Neural cell (in vitro differentiated cells): ENCODE data around the gene RIPK1. TPM values are rescaled to one million over a fixed set of nuclear protein-coding genes. Genes with fewer than 3 reads are reported as not detected.

Experiments
- H2AFZ ChIP-seq: fragments of 200-600, 300-800 bp; sonication (generic), shearing (Covaris generic); 2 replicates; pipeline ENCODE4 v1.6.0; 2014; ENCODE audit warnings: low read depth, mild to moderate bottlenecking, antibody characterized with exemption, low read length, moderate library complexity
- H3F3A ChIP-seq: fragments of 200-600 bp; shearing (Covaris generic); 2 replicates; pipeline ENCODE4 v1.6.1; 2016; ENCODE audit warnings: mild to moderate bottlenecking, moderate library complexity, mixed read lengths, antibody characterized with exemption, low read length; ENCODE audit not compliant: insufficient read depth, poor library complexity, severe bottlenecking
- H3K27ac ChIP-seq: fragments of 200-600, 300-800 bp; sonication (generic), shearing (Covaris generic); 2 replicates; pipeline ENCODE4 v1.5.1; 2014; ENCODE audit warnings: mild to moderate bottlenecking, low read length, moderate library complexity
- H3K27me3 ChIP-seq: fragments of 300-800, 200-600 bp; sonication (generic), shearing (Covaris generic); 2 replicates; pipeline ENCODE4 v1.6.0; 2014; ENCODE audit warnings: mild to moderate bottlenecking, low read depth, low read length, moderate library complexity; ENCODE audit not compliant: insufficient read depth
- H3K36me3 ChIP-seq: fragments of 300-800, 200-600 bp; sonication (generic), shearing (Covaris generic); 2 replicates; pipeline ENCODE4 v1.5.1; 2014; ENCODE audit warnings: mild to moderate bottlenecking, antibody characterized with exemption, low read length, moderate library complexity; ENCODE audit not compliant: insufficient read depth
- H3K4me2 ChIP-seq: fragments of 300-800, 200-600 bp; sonication (generic), shearing (Covaris generic); 2 replicates; pipeline ENCODE4 v1.6.0; 2014; ENCODE audit warnings: mild to moderate bottlenecking, low read length
- H3K4me3 ChIP-seq: fragments of 300-800, 200-600 bp; sonication (generic), shearing (Covaris generic); 2 replicates; pipeline ENCODE4 v1.5.1; 2014; ENCODE audit warnings: mild to moderate bottlenecking, low read length, moderate library complexity
- H3K79me2 ChIP-seq: fragments of 200-600 bp; shearing (Covaris generic); replicated peaks from 2 replicates; pipeline ENCODE4 v1.6.0; 2014; ENCODE audit warnings: mild to moderate bottlenecking, low read length, moderate library complexity; ENCODE audit not compliant: insufficient read depth
- H3K9ac ChIP-seq: fragments of 300-800, 200-600 bp; sonication (generic), shearing (Covaris generic); 2 replicates; pipeline ENCODE4 v1.6.1; 2016; ENCODE audit warnings: mild to moderate bottlenecking, low read length, mixed read lengths
- H3K9me2 ChIP-seq: fragments of 200-600 bp; shearing (Covaris generic); 2 replicates; pipeline ENCODE4 v1.6.1; 2016; ENCODE audit warnings: mild to moderate bottlenecking, low read length, mixed read lengths; ENCODE audit not compliant: insufficient read depth
- H3K9me3 ChIP-seq: fragments of 200-600, 300-800 bp; sonication (generic), shearing (Covaris generic); 2 replicates; pipeline ENCODE4 v1.6.1; 2016; ENCODE audit warnings: mild to moderate bottlenecking, mixed run types, low read length, moderate library complexity, mixed read lengths
- H4K20me1 ChIP-seq: fragments of 200-600 bp; shearing (Covaris generic); 2 replicates; pipeline ENCODE4 v1.6.1; 2016; ENCODE audit warnings: mild to moderate bottlenecking, mixed run types; ENCODE audit not compliant: insufficient read depth
- EP300 ChIP-seq: fragments of 450-650 bp; conservative IDR thresholded peaks from 2 replicates; pipeline ENCODE4 v1.6.1; 2014; ENCODE audit warnings: antibody characterized with exemption, mild to moderate bottlenecking, moderate library complexity; ENCODE audit not compliant: poor library complexity, severe bottlenecking
- EZH2 ChIP-seq: fragments of 200-600, 300-800 bp; shearing (Covaris generic), sonication (generic); IDR thresholded peaks from 2 replicates; pipeline ENCODE4 v1.6.1; 2014; ENCODE audit warnings: antibody characterized with exemption, low read length, borderline replicate concordance, mild to moderate bottlenecking; ENCODE audit not compliant: insufficient read depth, poor library complexity, severe bottlenecking
- MXI1 ChIP-seq: fragments of 450-650 bp; conservative IDR thresholded peaks from 2 replicates; pipeline ENCODE4 v1.6.1; 2014; ENCODE audit warnings: antibody characterized with exemption, mild to moderate bottlenecking; ENCODE audit not compliant: poor library complexity, severe bottlenecking
- POLR2AphosphoS5 ChIP-seq: IDR thresholded peaks from 2 replicates; pipeline ENCODE4 v1.6.1; 2012
- RAD21 ChIP-seq: fragments of 450-650 bp; conservative IDR thresholded peaks from 2 replicates; pipeline ENCODE4 v1.6.1; 2014; ENCODE audit warnings: antibody characterized with exemption, mild to moderate bottlenecking, moderate library complexity
- SMC3 ChIP-seq: fragments of 450-650 bp; conservative IDR thresholded peaks from 2 replicates; pipeline ENCODE4 v1.6.1; 2014; ENCODE audit warnings: antibody characterized with exemption, mild to moderate bottlenecking, moderate library complexity; ENCODE audit not compliant: poor library complexity
- TAF1 ChIP-seq: IDR thresholded peaks from 2 replicates; pipeline ENCODE4 v1.6.1; 2012; ENCODE audit warnings: low read depth
- polyA plus RNA-seq: library from polyadenylated mRNA; depleted of rRNA; stranded (reverse); fragments of >200 nt; gene quantifications from 2 replicates; pipeline ENCODE4 v1.2.3, GENCODE V29; 2014
- TF ChIP-seq, protein P1 (sequence below): IDR thresholded peaks from 2 replicates; pipeline ENCODE4 v1.6.1; 2012; ENCODE audit warnings: borderline replicate concordance
- TF ChIP-seq, protein P2 (sequence below): fragments of 450-650 bp; IDR thresholded peaks from 2 replicates; pipeline ENCODE4 v1.5.1; 2014; ENCODE audit warnings: antibody characterized with exemption, mild to moderate bottlenecking, moderate library complexity; ENCODE audit not compliant: poor library complexity, severe bottlenecking

RIPK1 gene
- polyA plus RNA-seq, 1 donor from 2014 or later = 8.5 TPM

DNA sequence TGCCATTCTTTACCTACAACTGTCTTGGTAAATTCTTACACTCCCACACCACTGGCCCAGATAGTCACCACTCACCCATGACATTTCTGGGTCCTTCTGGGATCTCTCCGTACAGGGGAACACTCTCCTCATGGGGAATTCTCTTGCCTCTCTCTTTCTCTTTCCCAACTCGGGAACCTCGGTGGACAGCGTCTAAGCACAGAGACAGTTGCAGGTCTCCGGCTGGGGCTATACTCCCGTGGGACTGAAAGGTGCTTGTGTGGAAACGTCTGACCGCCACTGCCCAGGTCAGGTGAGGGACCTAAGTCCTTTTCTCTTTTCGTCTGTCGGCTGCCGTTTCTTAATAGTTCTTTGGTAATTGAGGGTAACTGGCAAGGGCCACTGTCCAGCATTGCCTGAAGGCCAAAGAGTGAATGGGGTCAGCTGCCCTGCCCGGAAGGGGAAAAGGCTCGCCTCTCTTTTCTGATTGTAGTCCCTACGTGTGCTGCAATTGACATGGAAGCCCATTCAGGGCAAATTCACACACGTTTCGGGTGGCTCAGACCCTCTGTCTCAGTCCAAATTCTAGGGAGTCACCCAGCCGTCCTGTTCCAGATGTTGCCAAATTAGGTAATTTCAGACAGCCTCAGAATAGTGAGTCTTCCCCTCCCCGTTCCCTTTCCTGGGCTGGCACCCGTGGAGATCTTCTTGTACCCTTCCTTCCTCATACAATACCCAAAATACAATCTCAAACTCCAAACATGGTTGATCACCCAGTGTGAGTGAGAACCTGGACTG, 31.2 kb upstream of the RIPK1 start:
- no peaks in the 10 kb centered on the region for H3F3A ChIP-seq
- H4K20me1 ChIP-seq = no peaks in the 10 kb centered on the region
- H3K79me2 ChIP-seq = no peaks in the 10 kb centered on the region
- no peak overlapping the region for H2AFZ ChIP-seq
- no peak for TF ChIP-seq POLR2AphosphoS5
- TF ChIP-seq RAD21 = no peak
- no peak for TF ChIP-seq EP300
- TF ChIP-seq, protein P1, sequence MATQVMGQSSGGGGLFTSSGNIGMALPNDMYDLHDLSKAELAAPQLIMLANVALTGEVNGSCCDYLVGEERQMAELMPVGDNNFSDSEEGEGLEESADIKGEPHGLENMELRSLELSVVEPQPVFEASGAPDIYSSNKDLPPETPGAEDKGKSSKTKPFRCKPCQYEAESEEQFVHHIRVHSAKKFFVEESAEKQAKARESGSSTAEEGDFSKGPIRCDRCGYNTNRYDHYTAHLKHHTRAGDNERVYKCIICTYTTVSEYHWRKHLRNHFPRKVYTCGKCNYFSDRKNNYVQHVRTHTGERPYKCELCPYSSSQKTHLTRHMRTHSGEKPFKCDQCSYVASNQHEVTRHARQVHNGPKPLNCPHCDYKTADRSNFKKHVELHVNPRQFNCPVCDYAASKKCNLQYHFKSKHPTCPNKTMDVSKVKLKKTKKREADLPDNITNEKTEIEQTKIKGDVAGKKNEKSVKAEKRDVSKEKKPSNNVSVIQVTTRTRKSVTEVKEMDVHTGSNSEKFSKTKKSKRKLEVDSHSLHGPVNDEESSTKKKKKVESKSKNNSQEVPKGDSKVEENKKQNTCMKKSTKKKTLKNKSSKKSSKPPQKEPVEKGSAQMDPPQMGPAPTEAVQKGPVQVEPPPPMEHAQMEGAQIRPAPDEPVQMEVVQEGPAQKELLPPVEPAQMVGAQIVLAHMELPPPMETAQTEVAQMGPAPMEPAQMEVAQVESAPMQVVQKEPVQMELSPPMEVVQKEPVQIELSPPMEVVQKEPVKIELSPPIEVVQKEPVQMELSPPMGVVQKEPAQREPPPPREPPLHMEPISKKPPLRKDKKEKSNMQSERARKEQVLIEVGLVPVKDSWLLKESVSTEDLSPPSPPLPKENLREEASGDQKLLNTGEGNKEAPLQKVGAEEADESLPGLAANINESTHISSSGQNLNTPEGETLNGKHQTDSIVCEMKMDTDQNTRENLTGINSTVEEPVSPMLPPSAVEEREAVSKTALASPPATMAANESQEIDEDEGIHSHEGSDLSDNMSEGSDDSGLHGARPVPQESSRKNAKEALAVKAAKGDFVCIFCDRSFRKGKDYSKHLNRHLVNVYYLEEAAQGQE = no peak
- TF ChIP-seq MXI1 = no peak
- TF ChIP-seq TAF1 = no peak
- no peak overlapping the region for H3K4me3 ChIP-seq
- H3K4me2 ChIP-seq = no peak overlapping the region
- no peaks in the 10 kb centered on the region for H3K9me3 ChIP-seq
- H3K27ac ChIP-seq = no peak overlapping the region
- no peak overlapping the region for H3K9ac ChIP-seq
- H3K36me3 ChIP-seq = no peaks in the 10 kb centered on the region
- H3K9me2 ChIP-seq = no peaks in the 10 kb centered on the region
- H3K27me3 ChIP-seq = no peaks in the 10 kb centered on the region

DNA sequence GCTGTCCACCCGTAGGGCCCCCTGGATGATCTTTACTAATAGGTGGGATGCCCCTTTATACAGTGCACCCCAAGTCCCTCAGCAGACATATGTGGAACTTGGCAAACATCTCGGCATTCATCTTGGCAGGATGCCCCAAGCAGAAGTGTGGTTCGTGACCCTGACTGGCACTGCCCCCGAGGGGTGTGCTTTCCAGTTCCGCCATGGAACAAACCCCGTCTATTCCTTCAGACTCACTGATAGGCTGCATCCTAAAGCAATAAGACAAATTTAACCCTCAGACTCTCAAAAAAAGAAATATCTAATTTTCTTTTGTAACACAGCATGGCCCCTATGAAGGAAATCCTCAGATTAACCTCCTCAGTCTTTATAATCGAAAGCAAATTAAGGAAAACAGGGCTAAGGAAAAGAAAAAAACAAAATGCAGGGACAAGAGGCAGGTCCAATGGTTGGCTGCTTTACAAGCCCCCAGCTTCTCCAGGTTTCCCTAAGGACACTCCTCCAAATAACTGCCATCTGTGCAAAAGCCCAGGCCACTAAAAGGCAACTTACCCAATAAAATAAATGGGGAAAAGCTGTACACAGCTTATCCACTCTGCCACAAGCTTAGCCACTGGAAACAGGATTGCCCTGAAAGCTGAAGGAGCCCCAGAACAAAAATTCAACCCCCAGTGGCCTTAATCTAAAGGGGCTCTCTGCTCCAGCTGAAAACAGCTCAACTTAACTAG, 30.5 kb upstream of the RIPK1 start:
- no peak overlapping the region for H2AFZ ChIP-seq
- no peaks in the 10 kb centered on the region for H3K9me2 ChIP-seq
- no peak overlapping the region for H3K4me2 ChIP-seq
- H3K9me3 ChIP-seq = no peaks in the 10 kb centered on the region
- H3K9ac ChIP-seq = no peak overlapping the region
- no peaks in the 10 kb centered on the region for H3K79me2 ChIP-seq
- no peaks in the 10 kb centered on the region for H4K20me1 ChIP-seq
- H3K36me3 ChIP-seq = no peaks in the 10 kb centered on the region
- no peaks in the 10 kb centered on the region for H3K27me3 ChIP-seq
- no peak overlapping the region for H3K4me3 ChIP-seq
- TF ChIP-seq, protein P1 = no peak
- no peak for TF ChIP-seq EZH2
- no peak for TF ChIP-seq EP300
- no peak for TF ChIP-seq POLR2AphosphoS5
- TF ChIP-seq MXI1 = no peak
- TF ChIP-seq, protein P2, sequence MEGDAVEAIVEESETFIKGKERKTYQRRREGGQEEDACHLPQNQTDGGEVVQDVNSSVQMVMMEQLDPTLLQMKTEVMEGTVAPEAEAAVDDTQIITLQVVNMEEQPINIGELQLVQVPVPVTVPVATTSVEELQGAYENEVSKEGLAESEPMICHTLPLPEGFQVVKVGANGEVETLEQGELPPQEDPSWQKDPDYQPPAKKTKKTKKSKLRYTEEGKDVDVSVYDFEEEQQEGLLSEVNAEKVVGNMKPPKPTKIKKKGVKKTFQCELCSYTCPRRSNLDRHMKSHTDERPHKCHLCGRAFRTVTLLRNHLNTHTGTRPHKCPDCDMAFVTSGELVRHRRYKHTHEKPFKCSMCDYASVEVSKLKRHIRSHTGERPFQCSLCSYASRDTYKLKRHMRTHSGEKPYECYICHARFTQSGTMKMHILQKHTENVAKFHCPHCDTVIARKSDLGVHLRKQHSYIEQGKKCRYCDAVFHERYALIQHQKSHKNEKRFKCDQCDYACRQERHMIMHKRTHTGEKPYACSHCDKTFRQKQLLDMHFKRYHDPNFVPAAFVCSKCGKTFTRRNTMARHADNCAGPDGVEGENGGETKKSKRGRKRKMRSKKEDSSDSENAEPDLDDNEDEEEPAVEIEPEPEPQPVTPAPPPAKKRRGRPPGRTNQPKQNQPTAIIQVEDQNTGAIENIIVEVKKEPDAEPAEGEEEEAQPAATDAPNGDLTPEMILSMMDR = no peak
- TF ChIP-seq TAF1 = no peak
- no peak for TF ChIP-seq RAD21
- TF ChIP-seq SMC3 = no peak
- H3K27ac ChIP-seq = no peak overlapping the region
- H3F3A ChIP-seq = no peaks in the 10 kb centered on the region
